HEK293 (cell line): ENCODE measurements around the gene SP140L.

ENCODE experiments used
- BCL11B ChIP-seq: fragments of 450-650 bp; formaldehyde crosslinking; IDR thresholded peaks from 2 replicates; pipeline ENCODE4 v1.5.1; 2016; ENCODE audit warnings: low read depth, missing biosample characterization, missing genetic modification characterization
- KLF10 ChIP-seq: fragments of 450-650 bp; IDR thresholded peaks from 2 replicates; pipeline ENCODE4 v1.5.1; 2018; ENCODE audit warnings: missing biosample characterization, mild to moderate bottlenecking, missing genetic modification characterization
- ZNF214 ChIP-seq: fragments of 450-650 bp; formaldehyde crosslinking; IDR thresholded peaks from 2 replicates; pipeline ENCODE4 v1.5.1; 2017; ENCODE audit warnings: missing biosample characterization, mild to moderate bottlenecking, missing genetic modification characterization, borderline replicate concordance
- ZNF24 ChIP-seq: fragments of 450-650 bp; formaldehyde crosslinking; IDR thresholded peaks from 2 replicates; pipeline ENCODE4 v1.5.1; 2016; ENCODE audit warnings: missing biosample characterization, missing genetic modification characterization
- ZNF473 ChIP-seq: fragments of 450-650 bp; formaldehyde crosslinking; IDR thresholded peaks from 2 replicates; pipeline ENCODE4 v1.5.1; 2017; ENCODE audit warnings: missing biosample characterization, missing genetic modification characterization
- ZNF792 ChIP-seq: fragments of 450-650 bp; formaldehyde crosslinking; IDR thresholded peaks from 2 replicates; pipeline ENCODE4 v1.5.1; 2016; ENCODE audit warnings: missing biosample characterization, missing genetic modification characterization
- TF ChIP-seq, protein P1 (sequence below): fragments of 450-650 bp; formaldehyde crosslinking; IDR thresholded peaks from 2 replicates; pipeline ENCODE4 v1.5.1; 2016; ENCODE audit warnings: missing biosample characterization, missing genetic modification characterization
- TF ChIP-seq, protein P2 (sequence below): IDR thresholded peaks from 2 replicates; pipeline ENCODE4 v1.6.1; 2011; ENCODE audit warnings: mild to moderate bottlenecking, low read depth, low read length, borderline replicate concordance

DNA sequence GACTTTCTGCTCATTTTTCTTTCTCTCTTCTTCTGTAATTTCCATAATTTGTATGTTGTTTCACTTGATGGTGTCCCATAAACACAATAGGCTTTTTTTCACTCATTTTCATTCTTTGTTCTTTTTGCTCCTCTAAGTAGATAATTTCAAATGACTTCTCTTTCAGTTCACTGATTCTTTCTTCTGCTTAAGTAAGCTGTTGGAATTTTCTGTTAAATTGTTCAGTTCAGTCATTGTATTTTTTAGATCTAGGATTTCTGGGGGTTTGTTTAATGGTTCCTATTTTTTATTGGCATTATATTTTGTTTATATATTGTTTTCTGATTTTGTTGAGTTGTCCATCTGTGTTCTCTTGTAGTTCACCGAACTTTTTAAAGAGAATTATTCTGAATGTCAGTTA is 19.5 kb downstream of the SP140L start:
- TF ChIP-seq ZNF24 (tag by site-specific recombination) (no peak), ZNF473 (no peak), ZNF792 (tag by site-specific recombination) (no peak), ZNF214 (tag by site-specific recombination) (no peak), KLF10 (tag by site-specific recombination) (no peak), BCL11B (tag by site-specific recombination) (no peak)
- TF ChIP-seq, protein P1, sequence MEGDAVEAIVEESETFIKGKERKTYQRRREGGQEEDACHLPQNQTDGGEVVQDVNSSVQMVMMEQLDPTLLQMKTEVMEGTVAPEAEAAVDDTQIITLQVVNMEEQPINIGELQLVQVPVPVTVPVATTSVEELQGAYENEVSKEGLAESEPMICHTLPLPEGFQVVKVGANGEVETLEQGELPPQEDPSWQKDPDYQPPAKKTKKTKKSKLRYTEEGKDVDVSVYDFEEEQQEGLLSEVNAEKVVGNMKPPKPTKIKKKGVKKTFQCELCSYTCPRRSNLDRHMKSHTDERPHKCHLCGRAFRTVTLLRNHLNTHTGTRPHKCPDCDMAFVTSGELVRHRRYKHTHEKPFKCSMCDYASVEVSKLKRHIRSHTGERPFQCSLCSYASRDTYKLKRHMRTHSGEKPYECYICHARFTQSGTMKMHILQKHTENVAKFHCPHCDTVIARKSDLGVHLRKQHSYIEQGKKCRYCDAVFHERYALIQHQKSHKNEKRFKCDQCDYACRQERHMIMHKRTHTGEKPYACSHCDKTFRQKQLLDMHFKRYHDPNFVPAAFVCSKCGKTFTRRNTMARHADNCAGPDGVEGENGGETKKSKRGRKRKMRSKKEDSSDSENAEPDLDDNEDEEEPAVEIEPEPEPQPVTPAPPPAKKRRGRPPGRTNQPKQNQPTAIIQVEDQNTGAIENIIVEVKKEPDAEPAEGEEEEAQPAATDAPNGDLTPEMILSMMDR (tag by site-specific recombination) = no peak
- TF ChIP-seq, protein P2, sequence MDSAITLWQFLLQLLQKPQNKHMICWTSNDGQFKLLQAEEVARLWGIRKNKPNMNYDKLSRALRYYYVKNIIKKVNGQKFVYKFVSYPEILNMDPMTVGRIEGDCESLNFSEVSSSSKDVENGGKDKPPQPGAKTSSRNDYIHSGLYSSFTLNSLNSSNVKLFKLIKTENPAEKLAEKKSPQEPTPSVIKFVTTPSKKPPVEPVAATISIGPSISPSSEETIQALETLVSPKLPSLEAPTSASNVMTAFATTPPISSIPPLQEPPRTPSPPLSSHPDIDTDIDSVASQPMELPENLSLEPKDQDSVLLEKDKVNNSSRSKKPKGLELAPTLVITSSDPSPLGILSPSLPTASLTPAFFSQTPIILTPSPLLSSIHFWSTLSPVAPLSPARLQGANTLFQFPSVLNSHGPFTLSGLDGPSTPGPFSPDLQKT = no peak
